GM21529 (cell line): ENCODE data around the gene PRR5L.

Experiments
- ATAC-seq: cut with Tn5 transposase; IDR thresholded peaks from one replicate; pipeline ENCODE4 v1.9.1; 2021; ENCODE audit not compliant: unreplicated experiment

Gene PRR5L

GRCh38 chr11:36356201-36356600 lies 60.1 kb downstream of the PRR5L start:
- peak; percentile 62 for ATAC-seq

- no peak for ATAC-seq
These were observed 61.7 kb downstream of the PRR5L start for GRCh38 chr11:36357831-36358230.

- no peak for ATAC-seq
These were observed 62.3 kb downstream of the PRR5L start for GRCh38 chr11:36358436-36358835.

GRCh38 chr11:36360318-36360717 lies 64.2 kb downstream of the PRR5L start:
- ATAC-seq: no peak

- no peak for ATAC-seq
These were observed 64.8 kb downstream of the PRR5L start for GRCh38 chr11:36360826-36361415.

GRCh38 chr11:36361472-36361871 lies 65.4 kb downstream of the PRR5L start:
- ATAC-seq: no peak

- no peak for ATAC-seq
These were observed 65.9 kb downstream of the PRR5L start for GRCh38 chr11:36361901-36362391.

GRCh38 chr11:36362902-36363301 lies 66.8 kb downstream of the PRR5L start:
- ATAC-seq: no peak

GRCh38 chr11:36363361-36364268 lies 67.5 kb downstream of the PRR5L start:
- no peak for ATAC-seq

- ATAC-seq: no peak
These were observed 68.7 kb downstream of the PRR5L start for GRCh38 chr11:36364551-36365325.

- ATAC-seq: no peak
These were observed 69.8 kb downstream of the PRR5L start for GRCh38 chr11:36365907-36366306.

- no peak for ATAC-seq
These were observed 72.0 kb downstream of the PRR5L start for GRCh38 chr11:36367806-36368680.

- ATAC-seq: no peak
These were observed 75.1 kb downstream of the PRR5L start for GRCh38 chr11:36371181-36371580.

GRCh38 chr11:36371590-36371989 lies 75.5 kb downstream of the PRR5L start:
- no peak for ATAC-seq

- ATAC-seq: no peak
These were observed 76.1 kb downstream of the PRR5L start for GRCh38 chr11:36372101-36372771.

GRCh38 chr11:36373016-36374010 lies 77.2 kb downstream of the PRR5L start:
- no peak for ATAC-seq

GRCh38 chr11:36374726-36375125 lies 78.6 kb downstream of the PRR5L start:
- ATAC-seq: no peak

- no peak for ATAC-seq
These were observed 79.4 kb downstream of the PRR5L start for GRCh38 chr11:36375353-36376008.
